ENCODE measurements around the gene TMEM184B. TPM values are rescaled to one million over a fixed set of nuclear protein-coding genes. Genes with fewer than 3 reads are reported as not detected.

TMEM184B gene
- total RNA-seq, 4 donors from 2014 or later, result 18.7 to 88.4 (median 41.1) TPM

DNA sequence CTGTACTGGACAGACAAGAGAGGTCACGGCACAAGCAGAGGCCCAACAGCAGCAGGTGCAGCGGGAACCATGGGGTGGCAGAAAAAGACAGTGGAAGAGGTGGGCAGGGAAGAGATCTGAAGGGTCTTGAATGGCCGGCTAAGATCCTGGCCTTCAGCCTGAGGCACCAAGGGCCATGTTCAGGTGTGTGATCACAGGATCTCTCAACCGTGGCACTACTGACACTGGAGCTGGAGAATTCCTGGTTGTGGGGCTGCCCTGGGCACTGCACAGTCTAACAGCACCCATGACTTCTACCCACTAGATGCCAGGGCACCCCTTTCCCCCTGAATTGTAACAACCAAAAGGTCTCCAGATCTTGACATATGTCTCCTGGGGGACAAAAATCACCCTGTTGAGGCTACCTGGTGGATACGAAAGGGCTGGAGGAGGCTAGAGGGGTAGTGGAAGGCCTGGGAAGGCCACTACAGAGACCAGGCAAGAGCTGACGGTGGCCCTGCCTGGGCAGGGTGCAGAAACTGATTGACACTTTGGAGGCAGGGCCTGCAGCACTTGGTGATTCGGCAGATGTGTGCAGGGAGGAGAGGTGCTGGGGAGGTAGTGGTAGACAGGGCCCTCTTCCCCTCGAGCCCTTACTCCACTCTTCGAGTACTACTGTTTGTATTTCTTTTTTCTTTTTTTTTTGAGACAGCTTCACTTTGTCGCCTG lies 36.1 kb upstream of the TMEM184B start:
- peaks cover 55 to 91% (median 68%) of the 10 kb centered on the region in 4 donors for H3K4me1 ChIP-seq
- in situ Hi-C loops (cut with MboI; ENCODE audit: low pct_ligation_motif_present in 1 of 4, low pct_unique_long_range_greater_than_20kb in 1 of 4, low sequenced_read_pairs in 3 of 4), result loop anchor here in 1 of 4 donors (25.0 kb wide), 1 partner anchor 103 kb away; no protein-coding TSS in a partner anchor
- no peaks in the 10 kb centered on the region for H3K9me3 ChIP-seq
- intact Hi-C loops (cut with DNase I; ENCODE audit: low total_unique reads), result no loop called here
- H3K27ac ChIP-seq, result peak overlapping the region; percentile 96 to 99 (median 98)
- no peaks in the 10 kb centered on the region for H3K36me3 ChIP-seq
- TF ChIP-seq POLR2AphosphoS5 (IDR thresholded peaks at IDR 0.05), result no peak
- TF ChIP-seq, protein P1, sequence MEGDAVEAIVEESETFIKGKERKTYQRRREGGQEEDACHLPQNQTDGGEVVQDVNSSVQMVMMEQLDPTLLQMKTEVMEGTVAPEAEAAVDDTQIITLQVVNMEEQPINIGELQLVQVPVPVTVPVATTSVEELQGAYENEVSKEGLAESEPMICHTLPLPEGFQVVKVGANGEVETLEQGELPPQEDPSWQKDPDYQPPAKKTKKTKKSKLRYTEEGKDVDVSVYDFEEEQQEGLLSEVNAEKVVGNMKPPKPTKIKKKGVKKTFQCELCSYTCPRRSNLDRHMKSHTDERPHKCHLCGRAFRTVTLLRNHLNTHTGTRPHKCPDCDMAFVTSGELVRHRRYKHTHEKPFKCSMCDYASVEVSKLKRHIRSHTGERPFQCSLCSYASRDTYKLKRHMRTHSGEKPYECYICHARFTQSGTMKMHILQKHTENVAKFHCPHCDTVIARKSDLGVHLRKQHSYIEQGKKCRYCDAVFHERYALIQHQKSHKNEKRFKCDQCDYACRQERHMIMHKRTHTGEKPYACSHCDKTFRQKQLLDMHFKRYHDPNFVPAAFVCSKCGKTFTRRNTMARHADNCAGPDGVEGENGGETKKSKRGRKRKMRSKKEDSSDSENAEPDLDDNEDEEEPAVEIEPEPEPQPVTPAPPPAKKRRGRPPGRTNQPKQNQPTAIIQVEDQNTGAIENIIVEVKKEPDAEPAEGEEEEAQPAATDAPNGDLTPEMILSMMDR (IDR thresholded peaks at IDR 0.05), result no peak
- TF ChIP-seq EP300 (IDR thresholded peaks at IDR 0.05; ENCODE audit: low read depth), result no peak
- no peak for TF ChIP-seq POLR2A (IDR thresholded peaks at IDR 0.05)
- DNase-seq, result no peak
- H3K27me3 ChIP-seq, result no peaks in the 10 kb centered on the region
- WGBS, 2 donors (ENCODE audit: low coverage in 1 of 2), result 55 to 79% methylated on average over 4 to 10 of the region's 10 CpGs
- no peak overlapping the region for H3K4me3 ChIP-seq

DNA sequence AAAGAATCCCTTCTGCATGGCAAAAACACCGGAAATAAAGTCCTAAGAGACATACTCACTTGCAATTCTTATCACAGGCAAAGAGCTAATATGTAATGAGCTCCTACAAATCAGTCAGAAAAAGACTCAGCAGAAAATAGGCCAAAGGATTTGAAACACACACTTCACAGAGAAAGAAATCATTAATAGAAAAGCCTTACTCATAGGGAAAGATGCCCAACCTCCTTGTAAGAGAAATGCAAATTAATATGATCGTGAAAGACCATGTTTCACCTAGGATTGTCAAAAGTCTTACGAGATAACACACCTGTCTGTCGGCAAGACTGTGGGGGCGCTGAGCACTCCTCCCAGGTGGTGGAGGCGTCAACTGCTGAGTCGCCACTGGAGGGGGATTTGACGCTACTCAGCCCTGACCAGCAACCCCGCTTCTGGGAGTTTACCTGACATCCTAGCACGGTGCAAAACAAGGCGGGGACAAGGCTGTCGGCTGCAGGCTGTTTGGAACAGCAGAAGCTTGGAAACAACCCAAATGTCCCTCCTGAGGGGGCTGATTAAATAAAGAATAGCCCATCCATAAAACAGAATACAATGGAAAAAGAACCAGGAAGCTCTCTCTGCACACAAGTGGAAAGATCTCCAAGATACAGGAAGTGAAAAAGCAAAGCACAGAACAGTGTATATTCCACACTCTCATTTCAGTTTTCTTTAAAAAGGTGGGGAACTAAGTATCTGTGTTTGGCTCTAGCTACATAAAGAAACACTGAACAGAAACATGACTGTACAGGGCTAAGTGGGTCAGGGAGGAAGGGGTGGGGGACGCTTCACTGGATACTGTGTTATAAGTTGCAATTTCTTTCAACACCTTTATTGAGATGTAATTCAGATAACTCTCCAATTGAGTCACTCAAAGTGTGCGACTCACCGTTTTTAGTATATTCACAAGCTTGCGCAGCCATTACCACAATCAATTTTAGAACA lies 33.0 kb upstream of the TMEM184B start:
- intact Hi-C loops (cut with DNase I; ENCODE audit: low total_unique reads) (no loop called here), in situ Hi-C loops (cut with MboI; ENCODE audit: low pct_ligation_motif_present in 1 of 4, low pct_unique_long_range_greater_than_20kb in 1 of 4, low sequenced_read_pairs in 3 of 4) (loop anchor here in 1 of 4 donors (25.0 kb wide), 1 partner anchor 107 kb away; no protein-coding TSS in a partner anchor)
- Histone ChIP-seq H3K27me3 (no peaks in the 10 kb centered on the region), H3K4me1 (peaks cover 33 to 67% (median 46%) of the 10 kb centered on the region in 4 donors), H3K9me3 (no peaks in the 10 kb centered on the region), H3K27ac (peak overlapping the region; percentile 76 to 84 (median 82)), H3K4me3 (peak overlapping the region in 1 of 4 donors; percentile 4), H3K36me3 (peaks cover 0 to 19% (median 10%) of the 10 kb centered on the region in 4 donors)
- TF ChIP-seq, protein P1 (IDR thresholded peaks at IDR 0.05), result peak in 2 of 5 experiments; percentile 12 to 19
- peak in 1 of 3 donors; percentile 22 for TF ChIP-seq POLR2AphosphoS5 (IDR thresholded peaks at IDR 0.05)
- TF ChIP-seq EP300 (IDR thresholded peaks at IDR 0.05; ENCODE audit: low read depth), result no peak
- peak; percentile 64 for DNase-seq
- whole genome bisulfite sequencing, 2 donors (ENCODE audit: low coverage in 1 of 2), result 15 to 21% methylated on average over 2 to 16 of the region's 16 CpGs

DNA sequence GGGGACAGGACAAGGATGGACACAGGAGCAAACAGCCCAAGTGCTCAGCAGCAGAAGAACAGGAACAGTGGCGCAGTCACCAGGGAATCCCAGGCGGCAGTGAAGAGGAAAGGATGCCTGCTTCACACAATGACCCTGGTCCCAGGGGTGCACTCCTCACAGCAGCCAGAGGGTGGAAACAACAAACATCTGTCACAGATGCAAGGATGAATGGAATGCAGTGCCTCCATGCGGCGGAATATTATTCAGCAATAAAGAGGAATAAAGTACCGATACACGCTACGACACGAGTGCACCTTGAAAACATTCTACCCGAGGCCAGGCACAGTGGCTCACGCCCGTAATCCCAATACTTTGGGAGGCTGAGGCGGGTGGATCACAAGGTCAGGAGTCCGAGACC lies 31.7 kb upstream of the TMEM184B start:
- Histone ChIP-seq H3K4me1 (peaks cover 20 to 55% (median 33%) of the 10 kb centered on the region in 4 donors), H3K27me3 (no peaks in the 10 kb centered on the region), H3K4me3 (no peak overlapping the region), H3K36me3 (peaks cover 0 to 32% (median 16%) of the 10 kb centered on the region in 4 donors), H3K27ac (peak overlapping the region in 3 of 4 donors; percentile 1 to 84 (median 83)), H3K9me3 (no peaks in the 10 kb centered on the region)
- WGBS, 2 donors (ENCODE audit: low coverage in 1 of 2), result 84% methylated on average over 13 of the region's 13 CpGs; no CpG with 5 or more reads in 1 of the 2 donors
- DNase-seq, result no peak
- in situ Hi-C loops (cut with MboI; ENCODE audit: low pct_ligation_motif_present in 1 of 4, low pct_unique_long_range_greater_than_20kb in 1 of 4, low sequenced_read_pairs in 3 of 4), result loop anchor here in 1 of 4 donors (25.0 kb wide), 1 partner anchor 108 kb away; no protein-coding TSS in a partner anchor
- no peak for TF ChIP-seq POLR2AphosphoS5 (IDR thresholded peaks at IDR 0.05)
- TF ChIP-seq, protein P1 (IDR thresholded peaks at IDR 0.05), result peak in 2 of 5 experiments; percentile 5 to 9
- intact Hi-C loops (cut with DNase I; ENCODE audit: low total_unique reads), result no loop called here
